ENCODE data around the gene TMEM41B. TPM values are rescaled to one million over a fixed set of nuclear protein-coding genes. Genes with fewer than 3 reads are reported as not detected.

The TMEM41B gene
- total RNA-seq, 1 donor from 2014 or later = 26.7 TPM

DNA sequence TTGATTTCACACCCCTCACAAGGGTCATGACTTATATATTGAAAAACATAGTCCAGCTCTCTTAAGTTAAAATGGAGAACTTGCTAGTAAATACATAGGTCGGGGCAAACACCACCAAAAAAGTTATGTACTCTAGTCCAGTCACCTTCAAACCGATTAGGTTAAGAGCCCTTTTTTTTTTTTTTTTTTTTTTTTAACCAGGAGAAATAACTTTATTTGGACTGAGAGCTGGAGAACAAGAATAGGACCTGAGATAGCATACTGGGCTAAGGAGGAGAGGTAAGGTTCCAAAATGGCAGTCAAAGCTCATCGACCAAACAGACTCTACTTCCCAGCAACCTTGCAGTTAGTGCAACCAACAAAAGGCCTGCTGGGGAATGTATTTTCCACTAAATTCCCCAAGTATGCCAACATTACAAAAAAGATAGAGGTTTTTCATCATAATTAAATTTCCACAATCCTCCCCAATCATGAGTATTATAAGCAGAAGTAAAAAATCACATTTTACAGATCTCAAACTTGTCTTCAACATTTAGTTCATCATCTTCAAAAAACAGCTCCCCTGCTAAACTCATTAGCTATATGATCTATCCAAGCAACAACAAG lies 3.8 kb downstream of the TMEM41B start:
- Histone ChIP-seq H3K27me3 (no peaks in the 10 kb centered on the region), H3K27ac (no peak overlapping the region), H3K4me3 (no peak overlapping the region), H3K4me1 (peaks cover 0 to 9% of the 10 kb centered on the region in 2 donors), H3K36me3 (no peaks in the 10 kb centered on the region), H3K9me3 (no peaks in the 10 kb centered on the region)
- DNase-seq (ENCODE audit: low spot score in 2 of 2) = no peak
- TF ChIP-seq, protein P1, sequence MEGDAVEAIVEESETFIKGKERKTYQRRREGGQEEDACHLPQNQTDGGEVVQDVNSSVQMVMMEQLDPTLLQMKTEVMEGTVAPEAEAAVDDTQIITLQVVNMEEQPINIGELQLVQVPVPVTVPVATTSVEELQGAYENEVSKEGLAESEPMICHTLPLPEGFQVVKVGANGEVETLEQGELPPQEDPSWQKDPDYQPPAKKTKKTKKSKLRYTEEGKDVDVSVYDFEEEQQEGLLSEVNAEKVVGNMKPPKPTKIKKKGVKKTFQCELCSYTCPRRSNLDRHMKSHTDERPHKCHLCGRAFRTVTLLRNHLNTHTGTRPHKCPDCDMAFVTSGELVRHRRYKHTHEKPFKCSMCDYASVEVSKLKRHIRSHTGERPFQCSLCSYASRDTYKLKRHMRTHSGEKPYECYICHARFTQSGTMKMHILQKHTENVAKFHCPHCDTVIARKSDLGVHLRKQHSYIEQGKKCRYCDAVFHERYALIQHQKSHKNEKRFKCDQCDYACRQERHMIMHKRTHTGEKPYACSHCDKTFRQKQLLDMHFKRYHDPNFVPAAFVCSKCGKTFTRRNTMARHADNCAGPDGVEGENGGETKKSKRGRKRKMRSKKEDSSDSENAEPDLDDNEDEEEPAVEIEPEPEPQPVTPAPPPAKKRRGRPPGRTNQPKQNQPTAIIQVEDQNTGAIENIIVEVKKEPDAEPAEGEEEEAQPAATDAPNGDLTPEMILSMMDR (IDR thresholded peaks at IDR 0.05) = no peak
- intact Hi-C loops (cut with DNase I) = no loop called here

DNA sequence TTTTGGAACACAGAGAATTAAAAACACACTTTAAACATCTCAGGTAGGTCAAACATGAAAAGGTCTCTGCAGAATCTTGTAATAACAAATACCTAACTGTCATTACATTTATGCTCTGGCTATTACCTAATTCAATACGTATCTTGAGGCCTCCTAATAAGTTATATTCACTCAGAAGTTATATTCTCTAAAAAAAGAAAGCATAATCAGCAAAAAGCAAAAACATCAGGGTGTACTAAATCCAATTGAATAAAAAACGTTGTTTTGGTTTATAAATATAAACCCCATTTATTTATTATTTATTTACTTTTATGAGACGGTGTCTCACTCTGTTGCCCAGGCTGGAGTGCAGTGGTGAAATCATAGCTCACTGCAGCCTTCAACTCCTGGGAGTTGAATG lies 10.2 kb downstream of the TMEM41B start:
- Histone ChIP-seq H3K9me3 (no peaks in the 10 kb centered on the region), H3K4me3 (no peak overlapping the region), H3K27me3 (no peaks in the 10 kb centered on the region), H3K36me3 (peaks cover 6% of the 10 kb centered on the region in 2 donors), H3K27ac (no peak overlapping the region), H3K4me1 (no peaks in the 10 kb centered on the region)
- DNase-seq (ENCODE audit: low spot score in 2 of 2) = no peak
- intact Hi-C loops (cut with DNase I) = no loop called here
- TF ChIP-seq, protein P1 (IDR thresholded peaks at IDR 0.05) = no peak

DNA sequence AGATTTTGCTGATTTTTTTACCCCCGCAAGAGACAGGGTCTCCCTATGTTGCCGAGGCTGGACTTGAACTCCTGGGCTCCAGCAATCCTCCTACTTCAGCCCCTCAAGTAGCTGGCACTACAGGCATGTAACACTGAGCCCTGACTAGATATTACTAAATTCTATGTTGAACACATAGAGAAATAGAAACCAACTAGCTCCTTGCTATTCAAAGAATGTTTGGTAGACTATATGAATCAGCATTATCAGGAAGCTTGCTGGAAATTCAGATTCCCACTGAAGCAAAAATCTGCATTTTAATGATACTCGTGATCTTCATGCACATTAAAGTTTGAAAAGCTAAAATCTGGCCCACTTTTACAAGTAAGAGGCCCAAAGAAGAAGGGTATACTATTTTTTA lies 11.9 kb downstream of the TMEM41B start:
- no peak overlapping the region for H3K27ac ChIP-seq
- H3K4me1 ChIP-seq = no peaks in the 10 kb centered on the region
- no peak overlapping the region for H3K4me3 ChIP-seq
- no peak for DNase-seq (ENCODE audit: low spot score in 2 of 2)
- intact Hi-C loops (cut with DNase I) = no loop called here
- H3K9me3 ChIP-seq = no peaks in the 10 kb centered on the region
- peaks cover 6 to 14% of the 10 kb centered on the region in 2 donors for H3K36me3 ChIP-seq
- no peaks in the 10 kb centered on the region for H3K27me3 ChIP-seq
- TF ChIP-seq, protein P1 (IDR thresholded peaks at IDR 0.05) = no peak

DNA sequence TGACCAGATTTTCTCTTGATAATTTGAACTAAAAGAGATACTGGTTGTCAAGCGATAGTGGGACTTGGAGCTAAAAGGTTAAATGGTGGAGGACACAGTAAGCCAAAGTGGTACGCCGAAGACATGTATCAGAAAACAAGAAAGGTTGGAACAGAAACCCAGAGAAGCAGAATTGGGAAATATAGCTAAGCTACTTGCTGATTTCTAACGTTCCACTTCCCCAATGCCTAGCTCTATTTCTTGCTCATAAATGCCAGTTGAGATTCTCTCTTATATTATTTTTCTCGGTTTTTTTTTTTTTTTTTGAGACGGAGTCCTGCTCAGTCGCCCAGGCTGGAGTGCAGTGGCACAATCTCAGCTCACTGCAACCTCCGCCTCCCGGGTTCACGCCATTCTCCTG lies 12.7 kb downstream of the TMEM41B start:
- intact Hi-C loops (cut with DNase I) = no loop called here
- no peak overlapping the region for H3K27ac ChIP-seq
- TF ChIP-seq, protein P1 (IDR thresholded peaks at IDR 0.05) = no peak
- no peaks in the 10 kb centered on the region for H3K9me3 ChIP-seq
- no peak overlapping the region for H3K4me3 ChIP-seq
- no peaks in the 10 kb centered on the region for H3K27me3 ChIP-seq
- no peaks in the 10 kb centered on the region for H3K4me1 ChIP-seq
- H3K36me3 ChIP-seq = peaks cover 6 to 20% of the 10 kb centered on the region in 2 donors
- DNase-seq (ENCODE audit: low spot score in 2 of 2) = no peak

DNA sequence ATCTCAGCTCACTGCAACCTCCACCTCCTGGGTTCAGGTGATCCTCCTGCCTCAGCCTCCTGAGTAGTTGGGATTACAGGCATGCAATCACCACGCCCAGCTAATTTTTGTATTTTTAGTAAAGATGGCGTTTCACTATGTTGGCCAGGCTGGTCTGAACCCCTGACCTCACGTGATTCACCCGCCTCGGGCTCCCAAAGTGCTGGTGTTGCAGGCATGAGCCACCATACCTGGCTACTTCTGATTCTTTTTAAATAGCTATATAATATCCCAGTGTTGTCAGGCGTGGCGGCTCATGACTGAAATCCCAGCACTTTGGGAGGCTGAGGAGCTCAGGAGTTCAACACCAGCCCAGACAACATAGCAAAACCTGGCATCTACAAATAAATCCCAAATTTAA lies 20.7 kb downstream of the TMEM41B start:
- peaks cover 10 to 16% of the 10 kb centered on the region in 2 donors for H3K36me3 ChIP-seq
- H3K9me3 ChIP-seq = no peaks in the 10 kb centered on the region
- H3K27me3 ChIP-seq = no peaks in the 10 kb centered on the region
- TF ChIP-seq, protein P1 (IDR thresholded peaks at IDR 0.05) = no peak
- no peak for DNase-seq (ENCODE audit: low spot score in 2 of 2)
- H3K27ac ChIP-seq = no peak overlapping the region
- H3K4me3 ChIP-seq = no peak overlapping the region
- H3K4me1 ChIP-seq = no peaks in the 10 kb centered on the region
- intact Hi-C loops (cut with DNase I) = no loop called here
